BJ (cell line): ENCODE measurements around the gene CCDC154. TPM values are rescaled to one million over a fixed set of nuclear protein-coding genes. Genes with fewer than 3 reads are reported as not detected.

Experiments used
- CTCF ChIA-PET: fragments of 350-600 bp; formaldehyde crosslinking; extraction: SDS; loops from one replicate; lab custom pipeline; 2021; ENCODE audit warnings: antibody characterized with exemption, inconsistent platforms; lab: Yijun Ruan, JAX
- POLR2A ChIA-PET: fragments of 300-600 bp; sonication (Branson Sonifier 250); formaldehyde crosslinking; extraction: SDS; loops from one replicate; lab custom pipeline; 2021; ENCODE audit warnings: antibody characterized with exemption; lab: Charles Lee
- DNase-seq: peaks from one replicate; pipeline ENCODE4 v3.0.0-alpha.2; 2011; ENCODE audit warnings: low read depth
- H3K27me3 ChIP-seq: 2 replicates; pipeline ENCODE4 v1.6.0; 2011; ENCODE audit warnings: low read length; ENCODE audit not compliant: control insufficient read depth, insufficient read depth
- H3K36me3 ChIP-seq: 2 replicates; pipeline ENCODE4 v1.5.1; 2011; ENCODE audit warnings: low read length; ENCODE audit not compliant: control insufficient read depth, insufficient read depth
- H3K4me3 ChIP-seq: 2 replicates; pipeline ENCODE4 v1.5.1; 2011; ENCODE audit warnings: low read depth, mild to moderate bottlenecking, control low read depth, low read length
- CTCF ChIP-seq: IDR thresholded peaks from 2 replicates; pipeline ENCODE4 v1.5.1; 2011; ENCODE audit warnings: low read depth, mild to moderate bottlenecking, control low read depth, inconsistent platforms, low read length, moderate library complexity; ENCODE audit not compliant: insufficient read depth
- polyA plus RNA-seq: library from polyadenylated mRNA; depleted of rRNA; stranded (reverse); fragments of >200 nt; gene quantifications from 2 replicates; pipeline ENCODE4 v1.2.3, GENCODE V29; 2011

The CCDC154 gene
- polyA plus RNA-seq, 1 experiment = 0.04 TPM

GRCh38 chr16:1401061-1401757, 43.1 kb downstream of the CCDC154 start:
- Histone ChIP-seq H3K36me3 (peaks cover 33% of the 10 kb centered on the region), H3K27me3 (no peaks in the 10 kb centered on the region), H3K4me3 (no peak overlapping the region)
- no peak for DNase-seq
- POLR2A ChIA-PET = no interaction called here
- TF ChIP-seq CTCF = no peak
- CTCF ChIA-PET = interaction anchor here (1.0 kb wide), 1 partner anchor 100 kb away, joined by 3 read pairs; no protein-coding TSS in a partner anchor

GRCh38 chr16:1398826-1399581, 45.4 kb downstream of the CCDC154 start:
- DNase-seq = no peak
- ChIA-PET POLR2A (no interaction called here), CTCF (no interaction called here)
- Histone ChIP-seq H3K27me3 (no peaks in the 10 kb centered on the region), H3K4me3 (no peak overlapping the region), H3K36me3 (peaks cover 30% of the 10 kb centered on the region)
- no peak for TF ChIP-seq CTCF

- H3K4me3 ChIP-seq = no peak overlapping the region
- DNase-seq = no peak
- H3K27me3 ChIP-seq = no peaks in the 10 kb centered on the region
- no peak for TF ChIP-seq CTCF
- CTCF ChIA-PET = no interaction called here
- POLR2A ChIA-PET = no interaction called here
- peaks cover 32% of the 10 kb centered on the region for H3K36me3 ChIP-seq
Measured at GRCh38 chr16:1398351-1398750, 46.0 kb downstream of the CCDC154 start.

GRCh38 chr16:1397779-1398178, 46.6 kb downstream of the CCDC154 start:
- no peak overlapping the region for H3K4me3 ChIP-seq
- TF ChIP-seq CTCF = no peak
- POLR2A ChIA-PET = no interaction called here
- CTCF ChIA-PET = no interaction called here
- H3K27me3 ChIP-seq = no peaks in the 10 kb centered on the region
- H3K36me3 ChIP-seq = peaks cover 32% of the 10 kb centered on the region
- DNase-seq = no peak

GRCh38 chr16:1395444-1396031, 48.8 kb downstream of the CCDC154 start:
- DNase-seq = no peak
- Histone ChIP-seq H3K27me3 (no peaks in the 10 kb centered on the region), H3K36me3 (peaks cover 29% of the 10 kb centered on the region), H3K4me3 (no peak overlapping the region)
- POLR2A ChIA-PET = no interaction called here
- CTCF ChIA-PET = interaction anchor here (0.8 kb wide), 1 partner anchor 12 kb away, joined by 3 read pairs; no protein-coding TSS in a partner anchor
- no peak for TF ChIP-seq CTCF
